H9 (cell line): ENCODE measurements around the gene CACNA2D3. TPM values are rescaled to one million over a fixed set of nuclear protein-coding genes. Genes with fewer than 3 reads are reported as not detected.

Source experiments
- DNase-seq: peaks from one replicate; pipeline ENCODE4 v3.0.0-alpha.2; 2017
- H2AFZ ChIP-seq: one replicate; pipeline ENCODE4 v1.6.1; 2013; ENCODE audit warnings: mild to moderate bottlenecking, low read length, control low read depth, moderate library complexity
- H2AK5ac ChIP-seq: 2 replicates; pipeline ENCODE4 v1.6.1; 2013; ENCODE audit warnings: low read length, control low read depth, mixed read lengths; ENCODE audit not compliant: insufficient read length
- H2BK120ac ChIP-seq: one replicate; pipeline ENCODE4 v1.6.1; 2013; ENCODE audit warnings: low read depth, mild to moderate bottlenecking, low read length, control low read depth, inconsistent platforms; ENCODE audit not compliant: poor library complexity, severe bottlenecking
- H2BK12ac ChIP-seq: 2 replicates; pipeline ENCODE4 v1.6.1; 2013; ENCODE audit warnings: low read length, control low read depth, mixed read lengths, low read depth; ENCODE audit not compliant: insufficient read length
- H2BK15ac ChIP-seq: 2 replicates; pipeline ENCODE4 v1.6.1; 2013; ENCODE audit warnings: low read depth, low read length, control low read depth
- H2BK20ac ChIP-seq: one replicate; pipeline ENCODE4 v1.6.1; 2013; ENCODE audit warnings: low read depth, mild to moderate bottlenecking, low read length, control low read depth, inconsistent platforms; ENCODE audit not compliant: poor library complexity, severe bottlenecking
- H2BK5ac ChIP-seq: 2 replicates; pipeline ENCODE4 v1.6.1; 2013; ENCODE audit warnings: low read length, control low read depth, mixed read lengths; ENCODE audit not compliant: insufficient read length
- H3K14ac ChIP-seq: 2 replicates; pipeline ENCODE4 v1.6.1; 2013; ENCODE audit warnings: low read length, control low read depth; ENCODE audit not compliant: insufficient read depth
- H3K18ac ChIP-seq: 2 replicates; pipeline ENCODE4 v1.6.1; 2013; ENCODE audit warnings: low read depth, mild to moderate bottlenecking, mixed read lengths, low read length, control low read depth; ENCODE audit not compliant: insufficient read length
- H3K23ac ChIP-seq: 2 replicates; pipeline ENCODE4 v1.6.1; 2013; ENCODE audit warnings: low read length, control low read depth, mixed read lengths, low read depth; ENCODE audit not compliant: insufficient read length
- H3K23me2 ChIP-seq: 2 replicates; pipeline ENCODE4 v1.6.1; 2013; ENCODE audit warnings: low read depth, mild to moderate bottlenecking, mixed read lengths, low read length, control low read depth; ENCODE audit not compliant: insufficient read length, poor library complexity, severe bottlenecking
- H3K27ac ChIP-seq: 2 replicates; pipeline ENCODE4 v1.5.1; 2013; ENCODE audit warnings: low read length, control low read depth, mixed read lengths, low read depth; ENCODE audit not compliant: insufficient read length
- H3K27me3 ChIP-seq: 2 replicates; pipeline ENCODE4 v1.6.1; 2013; ENCODE audit warnings: low read length, control low read depth, inconsistent platforms; ENCODE audit not compliant: insufficient read depth
- H3K4ac ChIP-seq: 2 replicates; pipeline ENCODE4 v1.6.1; 2013; ENCODE audit warnings: low read depth, mild to moderate bottlenecking, control low read depth, inconsistent platforms, low read length, moderate library complexity
- H3K4me1 ChIP-seq: 2 replicates; pipeline ENCODE4 v1.6.1; 2013; ENCODE audit warnings: low read length, control low read depth, inconsistent platforms; ENCODE audit not compliant: insufficient read depth
- H3K4me2 ChIP-seq: 2 replicates; pipeline ENCODE4 v1.6.1; 2013; ENCODE audit warnings: low read length, control low read depth, mixed read lengths; ENCODE audit not compliant: insufficient read length, insufficient read depth
- H3K56ac ChIP-seq: 2 replicates; pipeline ENCODE4 v1.6.1; 2013; ENCODE audit warnings: low read depth, mild to moderate bottlenecking, mixed read lengths, low read length, control low read depth; ENCODE audit not compliant: insufficient read length
- H3K79me1 ChIP-seq: 2 replicates; pipeline ENCODE4 v1.6.1; 2013; ENCODE audit warnings: low read depth, mild to moderate bottlenecking, moderate library complexity, low read length, control low read depth, inconsistent platforms; ENCODE audit not compliant: insufficient read depth, poor library complexity, severe bottlenecking
- H3K79me2 ChIP-seq: 2 replicates; pipeline ENCODE4 v1.6.1; 2013; ENCODE audit warnings: low read length, control low read depth, inconsistent platforms; ENCODE audit not compliant: insufficient read depth
- H3K9ac ChIP-seq: 2 replicates; pipeline ENCODE4 v1.6.1; 2013; ENCODE audit warnings: low read length, control low read depth, mixed read lengths; ENCODE audit not compliant: insufficient read length; ENCODE audit errors: extremely low read depth
- H3K9me3 ChIP-seq: one replicate; pipeline ENCODE4 v1.6.1; 2013; ENCODE audit warnings: low read depth, low read length, inconsistent platforms; ENCODE audit not compliant: control insufficient read depth
- H3T11ph ChIP-seq: one replicate; pipeline ENCODE4 v1.6.1; 2013; ENCODE audit warnings: mild to moderate bottlenecking, low read length, control low read depth, inconsistent platforms
- H4K20me1 ChIP-seq: one replicate; pipeline ENCODE4 v1.6.1; 2013; ENCODE audit not compliant: control insufficient read depth, insufficient read length, insufficient read depth
- H4K5ac ChIP-seq: 2 replicates; pipeline ENCODE4 v1.6.1; 2013; ENCODE audit warnings: low read depth, mild to moderate bottlenecking, mixed read lengths, low read length, control low read depth; ENCODE audit not compliant: insufficient read length
- H4K8ac ChIP-seq: replicated peaks from 2 replicates; pipeline ENCODE4 v1.6.1; 2013; ENCODE audit warnings: low read length, control low read depth, mixed read lengths, low read depth; ENCODE audit not compliant: insufficient read length
- H4K91ac ChIP-seq: 2 replicates; pipeline ENCODE4 v1.6.1; 2013; ENCODE audit warnings: low read depth, mild to moderate bottlenecking, moderate library complexity, mixed read lengths, low read length, control low read depth; ENCODE audit not compliant: insufficient read length
- H3K27ac Mint-ChIP-seq, 3 experiments: 2 replicates in 2 of 3; 3 replicates in 1 of 3; pipeline ENCODE4 v1.8.0; 2020 to 2021; ENCODE audit warnings: mixed read lengths in 3 of 3, mild to moderate bottlenecking in 1 of 3, moderate library complexity in 1 of 3
- H3K27me3 Mint-ChIP-seq: 2 replicates; pipeline ENCODE4 v1.8.0; 2021; ENCODE audit warnings: low read depth, mild to moderate bottlenecking, moderate library complexity, mixed read lengths
- H3K36me3 Mint-ChIP-seq, 3 experiments: 2 replicates in 2 of 3; 3 replicates in 1 of 3; pipeline ENCODE4 v1.8.0; 2020 to 2021; ENCODE audit warnings: low read depth in 3 of 3, mixed read lengths in 3 of 3; ENCODE audit not compliant: insufficient read depth in 1 of 3
- H3K4me1 Mint-ChIP-seq, 2 experiments: 2 replicates each; pipeline ENCODE4 v1.8.0; 2020; ENCODE audit warnings: mixed read lengths in 2 of 2
- H3K4me3 Mint-ChIP-seq, 2 experiments: 2 replicates in 1 of 2; 3 replicates in 1 of 2; pipeline ENCODE4 v1.8.0; 2020 to 2021; ENCODE audit warnings: mild to moderate bottlenecking in 2 of 2, mixed read lengths in 2 of 2, moderate library complexity in 1 of 2
- H3K9me3 Mint-ChIP-seq, 2 experiments: 2 replicates in 1 of 2; 3 replicates in 1 of 2; pipeline ENCODE4 v1.8.0; 2020; ENCODE audit warnings: mild to moderate bottlenecking in 2 of 2, mixed read lengths in 2 of 2, moderate library complexity in 1 of 2
- total RNA-seq: library from RNA; stranded (reverse); gene quantifications from 2 replicates; pipeline ENCODE4 v1.2.1, GENCODE V29; 2021
- TF ChIP-seq, protein P1 (sequence below): fragments of 200-600 bp; sonication (generic); conservative IDR thresholded peaks from 3 replicates; pipeline ENCODE4 v1.8.0; 2021; ENCODE audit warnings: antibody characterized with exemption, mild to moderate bottlenecking

Gene CACNA2D3
- total RNA-seq, 1 experiment from 2014 or later: 3.2 TPM

- H3K27ac ChIP-seq: no peak overlapping the region
- Mint-ChIP-seq H3K36me3 (no peaks in the 10 kb centered on the region; a peak in 1 of 7 replicates), H3K4me3 (no peak overlapping the region), H3K27ac (no peak overlapping the region; a peak in 1 of 7 replicates), H3K9me3 (no peaks in the 10 kb centered on the region), H3K27me3 (peaks cover 1% of the 10 kb centered on the region; the same call in 1 of the 2 replicates), H3K4me1 (peaks cover 6 to 10% of the 10 kb centered on the region in 2 experiments; a peak in 3 of 4 replicates)
- H4K20me1 ChIP-seq: no peaks in the 10 kb centered on the region
- no peak overlapping the region for H3K4ac ChIP-seq
- H3K56ac ChIP-seq: no peak overlapping the region
- H3K27me3 ChIP-seq: no peaks in the 10 kb centered on the region
- H2BK15ac ChIP-seq: no peak overlapping the region
- H2BK5ac ChIP-seq: no peak overlapping the region
- no peak overlapping the region for H3K9ac ChIP-seq
- no peak for DNase-seq
- H4K91ac ChIP-seq: no peak overlapping the region
- no peaks in the 10 kb centered on the region for H3K4me1 ChIP-seq
- no peak overlapping the region for H3T11ph ChIP-seq
- no peak overlapping the region for H2BK120ac ChIP-seq
- H2AK5ac ChIP-seq: no peak overlapping the region
- H4K5ac ChIP-seq: no peak overlapping the region
- H3K23ac ChIP-seq: no peak overlapping the region
- H3K79me1 ChIP-seq: no peaks in the 10 kb centered on the region
- H3K18ac ChIP-seq: no peak overlapping the region
- H2BK12ac ChIP-seq: no peak overlapping the region
- H3K9me3 ChIP-seq: no peaks in the 10 kb centered on the region
- no peaks in the 10 kb centered on the region for H3K79me2 ChIP-seq
- no peak overlapping the region for H2AFZ ChIP-seq
- no peaks in the 10 kb centered on the region for H3K23me2 ChIP-seq
- no peak overlapping the region for H3K4me2 ChIP-seq
- no peak overlapping the region for H4K8ac ChIP-seq
- TF ChIP-seq, protein P1, sequence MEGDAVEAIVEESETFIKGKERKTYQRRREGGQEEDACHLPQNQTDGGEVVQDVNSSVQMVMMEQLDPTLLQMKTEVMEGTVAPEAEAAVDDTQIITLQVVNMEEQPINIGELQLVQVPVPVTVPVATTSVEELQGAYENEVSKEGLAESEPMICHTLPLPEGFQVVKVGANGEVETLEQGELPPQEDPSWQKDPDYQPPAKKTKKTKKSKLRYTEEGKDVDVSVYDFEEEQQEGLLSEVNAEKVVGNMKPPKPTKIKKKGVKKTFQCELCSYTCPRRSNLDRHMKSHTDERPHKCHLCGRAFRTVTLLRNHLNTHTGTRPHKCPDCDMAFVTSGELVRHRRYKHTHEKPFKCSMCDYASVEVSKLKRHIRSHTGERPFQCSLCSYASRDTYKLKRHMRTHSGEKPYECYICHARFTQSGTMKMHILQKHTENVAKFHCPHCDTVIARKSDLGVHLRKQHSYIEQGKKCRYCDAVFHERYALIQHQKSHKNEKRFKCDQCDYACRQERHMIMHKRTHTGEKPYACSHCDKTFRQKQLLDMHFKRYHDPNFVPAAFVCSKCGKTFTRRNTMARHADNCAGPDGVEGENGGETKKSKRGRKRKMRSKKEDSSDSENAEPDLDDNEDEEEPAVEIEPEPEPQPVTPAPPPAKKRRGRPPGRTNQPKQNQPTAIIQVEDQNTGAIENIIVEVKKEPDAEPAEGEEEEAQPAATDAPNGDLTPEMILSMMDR: no peak
- no peak overlapping the region for H3K14ac ChIP-seq
- H2BK20ac ChIP-seq: no peak overlapping the region
Observed at GRCh38 chr3:54185740-54186139, 63.4 kb downstream of the CACNA2D3 start.
